ENCODE data around the gene SPOPL.

The SPOPL gene

DNA sequence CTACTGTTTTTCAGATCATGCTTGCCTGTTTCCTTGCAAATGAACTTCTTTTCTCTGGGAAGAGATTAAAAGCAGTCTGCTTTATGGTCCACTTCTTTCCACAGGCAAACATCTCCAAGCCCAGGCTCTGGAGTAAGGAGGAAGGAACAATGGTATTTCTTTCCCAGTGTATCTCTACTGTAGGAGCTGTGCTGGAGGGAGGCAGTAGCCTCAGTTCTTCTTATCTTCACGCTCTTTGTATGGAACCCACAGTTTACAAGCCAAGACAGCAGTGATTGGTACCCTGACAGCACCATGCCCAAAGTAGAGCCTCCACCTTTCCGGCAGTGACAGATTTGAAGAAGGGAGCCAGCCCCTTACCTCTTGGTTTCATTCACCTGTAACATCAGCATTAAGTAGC, 35.2 kb downstream of the SPOPL start:
- TF ChIP-seq GATA3 (IDR thresholded peaks at IDR 0.05; ENCODE audit: low read depth, low read length) (no peak), GATA2 (IDR thresholded peaks at IDR 0.05; ENCODE audit: low read depth, low read length) (no peak)

DNA sequence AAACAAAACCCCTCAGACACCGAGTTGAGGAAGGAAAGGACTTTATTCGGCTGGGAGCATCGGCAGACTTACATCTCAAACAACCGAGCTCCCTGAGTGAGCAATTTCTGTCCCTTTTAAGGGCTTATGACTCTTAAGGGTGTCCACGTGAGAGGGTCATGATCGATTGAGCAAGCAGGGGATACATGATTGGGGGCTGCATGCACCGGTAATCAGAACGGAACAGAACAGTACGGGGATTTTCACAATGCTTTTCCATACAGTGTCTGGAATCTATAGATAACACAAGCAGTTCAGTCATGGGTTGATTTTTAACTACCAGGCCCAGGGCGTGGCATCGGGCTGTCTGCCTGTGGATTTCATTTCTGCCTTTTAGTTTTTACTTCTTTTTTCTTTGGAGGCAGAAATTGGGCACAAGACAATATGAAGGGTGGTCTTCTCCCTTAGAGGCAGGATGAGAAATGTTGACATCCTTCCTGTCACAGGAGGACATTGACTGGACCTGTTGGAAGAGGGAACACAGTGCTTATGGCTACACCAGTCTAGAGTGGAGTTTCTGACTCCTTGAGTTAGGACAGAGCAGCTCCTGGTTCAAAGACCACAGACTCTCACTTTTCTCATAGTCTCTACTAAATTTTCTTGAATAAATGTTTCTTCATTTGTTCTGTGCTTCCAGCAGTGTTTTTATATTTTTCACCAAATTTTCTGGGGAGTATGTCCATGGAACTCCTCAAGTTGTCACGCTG, 35.8 kb downstream of the SPOPL start:
- TF ChIP-seq GATA3 (IDR thresholded peaks at IDR 0.05; ENCODE audit: low read depth, low read length) (no peak), GATA2 (IDR thresholded peaks at IDR 0.05; ENCODE audit: low read depth, low read length) (no peak)

DNA sequence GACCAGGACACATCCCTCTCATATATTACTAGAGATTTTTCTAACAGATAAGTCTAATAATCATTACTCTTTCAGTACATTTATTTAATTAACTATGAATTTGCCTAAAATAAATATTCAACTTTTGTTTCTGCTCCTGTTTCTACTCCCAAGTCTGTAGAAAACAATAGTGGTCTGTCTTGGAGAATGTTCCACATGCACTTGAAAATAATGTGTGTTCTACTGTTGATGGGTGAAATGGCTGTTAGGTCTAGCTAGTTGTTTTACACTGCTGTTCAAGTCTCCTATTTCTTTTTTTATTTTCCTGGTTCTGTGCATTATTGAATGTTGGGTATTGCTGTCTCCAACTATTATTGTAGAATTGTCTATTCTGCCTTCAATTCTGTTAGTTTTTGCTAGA, 47.2 kb downstream of the SPOPL start:
- TF ChIP-seq GATA3 (IDR thresholded peaks at IDR 0.05; ENCODE audit: low read depth, low read length) (no peak), GATA2 (IDR thresholded peaks at IDR 0.05; ENCODE audit: low read depth, low read length) (no peak)

DNA sequence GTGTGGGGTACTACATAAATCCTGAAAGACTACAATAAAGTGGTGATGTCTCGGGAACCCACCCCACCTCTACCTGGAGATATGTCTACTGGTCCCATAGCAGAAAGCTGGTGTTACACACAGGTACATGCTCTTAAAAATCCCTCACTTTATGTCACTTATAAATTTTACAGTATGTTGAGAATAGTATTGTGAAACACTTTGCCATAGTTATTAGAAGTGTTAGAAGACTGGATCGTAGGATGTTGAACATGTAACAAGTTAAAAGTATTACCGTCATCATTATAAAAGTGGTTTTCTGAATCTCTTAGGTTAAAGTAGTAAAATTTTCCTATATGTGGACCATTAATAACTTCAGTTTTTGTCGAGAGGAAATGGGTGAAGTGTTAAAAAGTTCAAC, 48.6 kb downstream of the SPOPL start:
- TF ChIP-seq GATA2 (IDR thresholded peaks at IDR 0.05; ENCODE audit: low read depth, low read length) = no peak
- TF ChIP-seq GATA3 (IDR thresholded peaks at IDR 0.05; ENCODE audit: low read depth, low read length) = no peak

DNA sequence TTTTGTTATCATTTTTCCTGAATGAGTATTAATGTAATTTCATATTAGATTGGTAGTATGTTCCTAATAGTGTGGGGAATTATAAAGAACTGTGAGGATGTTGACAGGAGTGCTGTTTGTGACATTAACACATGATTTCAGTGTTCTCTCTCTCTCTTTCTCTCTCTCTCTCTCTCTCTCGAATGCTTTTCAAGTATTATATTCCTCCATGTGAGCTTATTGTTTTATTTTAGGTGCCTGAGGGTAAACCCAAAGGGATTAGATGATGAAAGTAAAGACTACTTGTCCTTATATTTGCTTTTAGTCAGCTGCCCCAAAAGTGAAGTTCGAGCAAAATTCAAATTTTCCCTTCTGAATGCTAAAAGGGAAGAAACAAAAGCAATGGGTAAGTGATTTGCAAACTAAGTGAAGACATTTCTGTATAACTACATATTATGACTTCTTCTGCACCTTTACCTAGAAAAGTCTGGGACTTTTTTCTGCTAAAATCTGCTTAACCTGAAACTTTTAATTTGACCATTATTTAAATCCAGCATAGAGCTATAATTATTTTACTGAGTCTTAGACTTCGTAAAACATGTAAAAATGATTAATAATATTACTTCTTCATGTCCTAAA, 49.2 kb downstream of the SPOPL start:
- TF ChIP-seq GATA2 (IDR thresholded peaks at IDR 0.05; ENCODE audit: low read depth, low read length) (no peak), GATA3 (IDR thresholded peaks at IDR 0.05; ENCODE audit: low read depth, low read length) (no peak)

DNA sequence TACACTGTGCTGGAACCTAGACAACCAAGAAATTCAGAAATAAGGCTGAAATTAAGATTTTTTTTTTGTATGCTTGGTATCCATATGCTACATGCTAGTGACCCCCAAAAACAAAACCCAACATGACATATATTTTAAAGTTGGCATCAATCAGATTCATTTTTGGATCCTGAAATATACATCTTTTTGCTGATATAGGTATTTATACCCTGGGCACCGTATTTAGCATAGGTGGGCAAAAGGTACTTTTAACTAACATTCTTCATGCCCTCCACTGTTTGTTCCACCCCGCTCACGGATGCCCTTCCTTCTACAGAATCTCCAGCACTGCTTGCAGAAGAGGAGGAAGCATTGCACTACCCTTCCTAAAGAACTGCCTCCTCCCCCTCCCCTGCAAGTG, 52.6 kb downstream of the SPOPL start:
- TF ChIP-seq GATA2 (IDR thresholded peaks at IDR 0.05; ENCODE audit: low read depth, low read length) (no peak), GATA3 (IDR thresholded peaks at IDR 0.05; ENCODE audit: low read depth, low read length) (no peak)

DNA sequence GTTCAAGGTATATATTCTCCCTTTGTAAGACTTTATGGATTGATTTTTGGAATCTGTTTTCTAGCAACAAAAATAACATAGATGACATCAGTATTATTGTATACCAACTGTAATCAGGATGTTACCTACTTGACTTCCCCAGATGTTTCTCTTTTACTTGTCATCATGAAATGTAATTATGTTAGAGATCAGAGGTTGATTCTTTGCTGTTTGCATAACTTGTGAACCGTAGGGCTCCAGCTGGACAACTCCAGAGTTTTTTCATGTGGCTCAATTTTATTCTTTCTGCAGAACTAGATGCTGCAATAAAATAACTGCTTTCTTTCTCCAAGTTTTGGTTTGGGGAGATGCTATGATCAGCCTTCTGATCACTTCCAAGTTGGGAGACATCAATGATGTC, 58.1 kb downstream of the SPOPL start:
- TF ChIP-seq GATA2 (IDR thresholded peaks at IDR 0.05; ENCODE audit: low read depth, low read length) (no peak), GATA3 (IDR thresholded peaks at IDR 0.05; ENCODE audit: low read depth, low read length) (no peak)

DNA sequence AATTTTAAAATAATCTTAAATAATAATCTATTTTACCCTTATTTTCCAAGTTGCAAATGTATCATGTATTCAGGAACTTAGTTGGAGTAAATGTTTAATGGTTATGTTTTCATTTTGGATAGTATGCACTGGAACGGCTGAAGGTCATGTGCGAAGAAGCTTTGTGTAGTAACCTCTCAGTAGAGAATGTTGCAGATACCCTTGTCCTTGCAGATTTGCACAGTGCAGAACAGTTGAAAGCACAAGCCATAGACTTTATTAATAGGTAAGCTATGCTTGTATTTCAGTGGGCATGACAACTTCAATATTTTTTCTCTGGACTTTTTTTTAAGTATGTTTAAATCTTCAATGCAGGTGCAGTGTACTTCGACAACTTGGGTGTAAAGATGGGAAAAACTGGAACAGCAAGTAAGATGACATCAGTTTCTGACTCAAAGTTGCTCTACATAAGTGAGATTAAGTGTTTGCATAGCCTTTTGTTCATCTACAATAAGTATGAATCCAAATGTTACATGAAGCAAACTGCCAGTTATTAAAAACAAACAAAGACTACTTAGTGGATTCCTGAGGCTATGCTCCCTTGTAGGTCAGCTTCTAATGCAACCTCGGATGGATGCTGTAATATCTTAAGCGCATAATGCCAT, 63.1 kb downstream of the SPOPL start:
- TF ChIP-seq GATA2 (IDR thresholded peaks at IDR 0.05; ENCODE audit: low read depth, low read length) (no peak), GATA3 (IDR thresholded peaks at IDR 0.05; ENCODE audit: low read depth, low read length) (no peak)

DNA sequence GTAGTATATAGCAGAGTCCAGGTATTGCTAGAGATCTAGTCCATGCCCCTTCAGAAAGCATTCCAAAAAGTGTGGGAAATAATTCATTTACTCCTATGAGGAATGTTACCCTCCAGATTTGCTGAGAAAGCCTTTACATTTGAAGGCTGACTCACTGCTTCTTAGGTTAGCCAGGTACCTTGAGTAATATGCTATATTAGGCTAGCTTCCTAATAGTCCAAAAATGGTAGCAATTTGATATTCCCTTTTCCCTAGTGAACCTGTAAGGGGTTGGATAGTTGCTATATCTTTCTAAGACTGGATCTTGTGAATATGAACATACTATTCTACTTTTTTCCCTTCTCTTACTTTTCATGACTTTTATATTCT, 63.6 kb downstream of the SPOPL start:
- TF ChIP-seq GATA3 (IDR thresholded peaks at IDR 0.05; ENCODE audit: low read depth, low read length) (no peak), GATA2 (IDR thresholded peaks at IDR 0.05; ENCODE audit: low read depth, low read length) (no peak)

DNA sequence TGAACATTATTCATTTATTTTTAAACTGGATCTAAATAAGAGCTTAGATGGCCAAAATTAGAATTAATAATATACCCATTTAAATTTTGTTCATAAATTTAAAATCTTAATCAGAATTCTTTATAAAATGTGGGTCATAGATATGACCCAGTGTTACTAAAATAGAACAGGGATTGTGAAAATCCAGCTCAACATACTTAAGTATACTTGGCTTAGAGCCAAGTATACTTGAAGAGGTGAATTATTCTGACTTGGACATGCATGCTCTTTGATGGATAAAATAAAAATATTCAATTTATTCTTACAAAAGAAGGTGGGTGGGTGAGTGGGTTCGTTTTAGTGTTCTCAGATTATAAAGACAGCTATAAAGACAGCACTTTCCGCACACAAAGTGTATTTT, 70.7 kb downstream of the SPOPL start:
- TF ChIP-seq GATA3 (IDR thresholded peaks at IDR 0.05; ENCODE audit: low read depth, low read length) (no peak), GATA2 (IDR thresholded peaks at IDR 0.05; ENCODE audit: low read depth, low read length) (no peak)

DNA sequence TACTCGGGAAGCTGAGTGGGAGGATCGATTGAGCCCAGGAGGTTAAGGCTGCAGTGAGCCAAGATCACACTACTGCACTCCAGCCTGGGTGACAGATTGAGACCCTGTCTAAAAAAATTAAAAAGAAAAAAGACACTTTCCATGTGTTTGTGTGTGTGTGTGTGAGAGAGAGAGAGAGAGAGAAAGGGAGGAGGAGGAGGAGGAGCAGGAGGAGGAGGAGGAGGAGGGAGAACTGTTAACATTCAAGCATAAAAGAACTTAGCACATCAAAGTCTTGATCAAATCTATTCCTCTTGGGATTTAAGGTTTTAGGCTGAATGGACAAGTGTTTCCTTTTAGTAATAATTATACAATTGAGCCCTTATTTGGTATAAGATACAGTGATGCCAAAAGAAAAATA, 75.5 kb downstream of the SPOPL start:
- no peak for TF ChIP-seq GATA3 (IDR thresholded peaks at IDR 0.05; ENCODE audit: low read depth, low read length)
- TF ChIP-seq GATA2 (IDR thresholded peaks at IDR 0.05; ENCODE audit: low read depth, low read length) = no peak

DNA sequence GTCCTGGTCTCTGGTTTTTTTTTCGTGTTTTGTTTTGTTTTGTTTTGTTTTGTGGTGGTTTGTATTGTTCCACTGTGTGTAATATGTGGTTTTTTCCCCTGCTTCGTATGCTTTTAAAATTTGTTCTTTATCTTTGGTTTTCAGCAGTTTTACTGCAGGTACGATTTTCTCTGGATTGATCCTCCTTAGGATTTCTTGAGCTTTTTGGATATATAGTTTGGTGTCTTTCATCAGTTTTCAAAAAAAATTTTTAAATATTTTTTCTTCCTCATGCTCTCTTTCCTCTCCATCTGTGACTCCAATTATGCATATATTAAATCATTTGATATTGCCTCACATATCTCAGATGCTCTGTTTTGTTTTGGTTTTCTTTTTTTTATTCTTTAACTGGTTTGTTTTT, 78.0 kb downstream of the SPOPL start:
- TF ChIP-seq GATA3 (IDR thresholded peaks at IDR 0.05; ENCODE audit: low read depth, low read length) = no peak
- TF ChIP-seq GATA2 (IDR thresholded peaks at IDR 0.05; ENCODE audit: low read depth, low read length) = no peak

DNA sequence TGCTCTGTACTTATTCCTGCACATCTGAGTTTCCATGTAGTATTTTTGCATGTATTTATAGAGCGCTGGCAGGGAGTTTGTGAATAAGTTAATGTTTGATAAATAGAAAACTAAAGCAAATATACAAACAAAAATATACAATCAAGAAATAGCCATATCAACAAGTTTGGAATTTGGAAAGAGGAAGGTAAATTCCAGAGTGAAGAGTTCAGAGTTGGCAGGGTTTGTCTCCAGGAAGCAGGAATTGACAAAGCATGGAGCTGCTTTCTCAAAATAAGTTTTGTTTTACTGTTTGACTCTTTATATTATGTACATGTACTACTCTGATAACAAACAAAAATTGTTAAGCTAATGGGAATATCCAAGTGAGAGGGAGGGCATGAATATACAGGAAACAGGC, 80.3 kb downstream of the SPOPL start:
- no peak for TF ChIP-seq GATA2 (IDR thresholded peaks at IDR 0.05; ENCODE audit: low read depth, low read length)
- TF ChIP-seq GATA3 (IDR thresholded peaks at IDR 0.05; ENCODE audit: low read depth, low read length) = no peak

DNA sequence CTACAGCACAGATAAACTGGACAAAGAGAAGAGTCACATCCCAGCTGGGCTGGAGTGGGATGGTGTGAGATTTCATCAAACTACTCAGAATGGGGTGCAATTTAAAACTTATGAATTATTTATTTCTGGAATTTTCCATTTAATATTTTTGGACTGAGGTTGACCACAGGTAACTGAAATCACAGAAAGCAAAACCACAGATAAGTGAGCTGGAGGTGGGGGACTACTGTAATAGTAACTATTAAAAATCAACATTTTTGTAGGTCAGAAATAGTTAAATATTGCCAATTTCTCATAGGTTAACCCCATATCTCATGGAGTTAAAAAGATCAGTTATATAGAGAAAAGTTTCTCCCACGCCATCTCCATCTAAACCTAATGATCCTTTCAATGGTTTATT, 88.1 kb downstream of the SPOPL start:
- TF ChIP-seq GATA2 (IDR thresholded peaks at IDR 0.05; ENCODE audit: low read depth, low read length) (no peak), GATA3 (IDR thresholded peaks at IDR 0.05; ENCODE audit: low read depth, low read length) (no peak)

DNA sequence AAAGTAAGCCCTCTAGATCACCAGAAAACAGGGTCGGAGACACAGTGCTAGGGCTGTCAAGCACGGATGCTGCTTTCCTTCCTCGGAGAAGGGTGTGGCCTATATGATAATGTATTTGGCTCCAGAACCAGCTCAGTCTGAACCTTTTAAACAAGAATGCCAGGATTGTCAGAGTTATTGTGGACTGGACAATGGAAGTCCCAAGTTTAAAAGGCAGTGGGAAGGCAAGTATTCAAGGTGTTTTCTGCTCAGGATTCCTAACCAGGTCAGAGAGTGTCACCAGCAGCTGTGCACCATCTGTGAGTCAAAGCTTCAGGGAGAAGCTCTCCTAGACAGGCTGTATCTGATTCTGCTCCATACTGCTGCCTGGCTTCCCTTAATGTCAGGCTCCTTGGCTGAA, 94.8 kb downstream of the SPOPL start:
- TF ChIP-seq GATA3 (IDR thresholded peaks at IDR 0.05; ENCODE audit: low read depth, low read length) = no peak
- TF ChIP-seq GATA2 (IDR thresholded peaks at IDR 0.05; ENCODE audit: low read depth, low read length) = no peak

Data from SH-SY5Y (cell line).